Left kidney (tissue), 2 donors: Measurements from ENCODE around the gene TMED9. TPM values are rescaled to one million over a fixed set of nuclear protein-coding genes. Genes with fewer than 3 reads are reported as not detected.

ENCODE experiments used
- DNase-seq: peaks from one replicate; pipeline ENCODE4 v3.0.0-alpha.2; 2013
- polyA plus RNA-seq: library from polyadenylated mRNA; unstranded; fragments of 120-200 nt; gene quantifications from one replicate; pipeline ENCODE4 v1.2.1, GENCODE V29; 2013; ENCODE audit not compliant: insufficient read length

The TMED9 gene
- polyA plus RNA-seq, 1 donor = 139 TPM

- no peak for DNase-seq
Observed at GRCh38 chr5:177569894-177570293, 22.1 kb upstream of the TMED9 start.

GRCh38 chr5:177575488-177575887 lies 16.5 kb upstream of the TMED9 start:
- DNase-seq = no peak

GRCh38 chr5:177576169-177576568 lies 15.8 kb upstream of the TMED9 start:
- no peak for DNase-seq

GRCh38 chr5:177578316-177578715 lies 13.7 kb upstream of the TMED9 start:
- no peak for DNase-seq

GRCh38 chr5:177588413-177588909 lies 3.5 kb upstream of the TMED9 start:
- no peak for DNase-seq

GRCh38 chr5:177590406-177590805 lies 1.6 kb upstream of the TMED9 start:
- no peak for DNase-seq

- no peak for DNase-seq
Observed at GRCh38 chr5:177591690-177592009, 353 bp upstream of the TMED9 start.

GRCh38 chr5:177592905-177593304 lies 902 bp downstream of the TMED9 start:
- no peak for DNase-seq

GRCh38 chr5:177593511-177593910 lies 1.5 kb downstream of the TMED9 start:
- DNase-seq = no peak

- DNase-seq = no peak
Observed at GRCh38 chr5:177594071-177594470, 2.1 kb downstream of the TMED9 start.

GRCh38 chr5:177595026-177595585 lies 3.1 kb downstream of the TMED9 start:
- no peak for DNase-seq

- no peak for DNase-seq
Observed at GRCh38 chr5:177595991-177596774, 4.2 kb downstream of the TMED9 start.

- no peak for DNase-seq
Observed at GRCh38 chr5:177596775-177597238, 4.8 kb downstream of the TMED9 start.

GRCh38 chr5:177598477-177598876 lies 6.5 kb downstream of the TMED9 start:
- DNase-seq = no peak

GRCh38 chr5:177599731-177600507 lies 7.9 kb downstream of the TMED9 start, which contains the start of gene B4GALT7:
B4GALT7 (plus strand) TSS chr5:177600132; CDS start chr5:177600211, 79 bp downstream.
- DNase-seq = peak; percentile 76

- DNase-seq = no peak
Observed at GRCh38 chr5:177600508-177601018, 8.6 kb downstream of the TMED9 start.

- no peak for DNase-seq
Observed at GRCh38 chr5:177601126-177601525, 9.1 kb downstream of the TMED9 start.

- no peak for DNase-seq
Observed at GRCh38 chr5:177601577-177602457, 9.8 kb downstream of the TMED9 start.

- DNase-seq = no peak
Observed at GRCh38 chr5:177602458-177602830, 10.4 kb downstream of the TMED9 start.

GRCh38 chr5:177603631-177604030 lies 11.6 kb downstream of the TMED9 start:
- no peak for DNase-seq

GRCh38 chr5:177604116-177604521 lies 12.1 kb downstream of the TMED9 start:
- DNase-seq = no peak

GRCh38 chr5:177604656-177605055 lies 12.7 kb downstream of the TMED9 start:
- DNase-seq = no peak
